HL-60 (cell line): Measurements from ENCODE around the gene REXO4.

Experiments
- DNase-seq, 2 experiments: peaks; one replicate each; pipeline ENCODE4 v3.0.0-alpha.2; 2010 to 2020; ENCODE audit warnings: low read depth in 1 of 2, low spot score in 1 of 2
- H3K27ac ChIP-seq: fragments of 250-450 bp; sonication (Bioruptor Pico); replicated peaks from 2 replicates; pipeline ENCODE4 v1.5.1; 2020; ENCODE audit warnings: mild to moderate bottlenecking, moderate library complexity
- H3K27me3 ChIP-seq: fragments of 250-450 bp; sonication (Bioruptor Pico); 2 replicates; pipeline ENCODE4 v1.5.1; 2021; ENCODE audit warnings: mild to moderate bottlenecking, moderate library complexity; ENCODE audit not compliant: insufficient read depth, poor library complexity, severe bottlenecking
- H3K4me3 ChIP-seq: replicated peaks from 2 replicates; pipeline ENCODE4 v1.5.1; 2011; ENCODE audit warnings: mild to moderate bottlenecking, control low read depth, low read length; ENCODE audit not compliant: insufficient read depth
- GABPA ChIP-seq: IDR thresholded peaks from 2 replicates; pipeline ENCODE4 v1.6.1; 2012; ENCODE audit warnings: low read depth
- POLR2AphosphoS5 ChIP-seq: IDR thresholded peaks from 2 replicates; pipeline ENCODE4 v1.6.1; 2012; ENCODE audit warnings: low read depth
- SPI1 ChIP-seq: IDR thresholded peaks from 2 replicates; pipeline ENCODE4 v1.6.1; 2012; ENCODE audit warnings: low read depth, mild to moderate bottlenecking, borderline replicate concordance
- TF ChIP-seq, protein P1 (sequence below): IDR thresholded peaks from one replicate; pipeline ENCODE4 v1.5.1; 2011; ENCODE audit warnings: low read length, control low read depth, inconsistent platforms; ENCODE audit not compliant: insufficient read depth
- TF ChIP-seq, protein P2 (sequence below): IDR thresholded peaks from 2 replicates; pipeline ENCODE4 v1.6.1; 2012; ENCODE audit warnings: low read depth; ENCODE audit not compliant: insufficient replicate concordance

The REXO4 gene

DNA sequence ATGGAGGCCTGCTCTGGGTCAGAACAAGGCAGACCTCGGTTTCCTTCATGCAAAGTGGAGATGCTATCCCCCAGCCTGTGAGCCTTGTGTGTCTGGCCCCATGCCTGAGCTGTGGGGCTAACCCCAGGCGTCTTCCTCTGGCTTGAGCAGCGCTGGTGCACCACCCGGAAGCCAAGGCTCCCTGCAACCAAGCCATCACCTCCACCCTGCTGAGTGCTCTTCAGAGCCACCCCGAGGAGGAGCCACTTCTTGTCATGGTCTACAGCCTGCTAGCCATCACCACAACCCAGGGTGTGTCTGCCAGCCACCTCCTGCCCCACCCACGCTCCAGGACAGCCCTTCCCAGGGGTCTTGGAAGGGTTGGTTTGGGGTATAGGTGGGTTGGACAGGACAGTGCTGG is 16.2 kb downstream of the REXO4 start:
- DNase-seq = no peak
- H3K27me3 ChIP-seq = no peaks in the 10 kb centered on the region
- no peak overlapping the region for H3K27ac ChIP-seq
- H3K4me3 ChIP-seq = no peak overlapping the region
- TF ChIP-seq SPI1 (no peak), POLR2AphosphoS5 (no peak; the same call in 1 of the 2 replicates), GABPA (no peak)
- TF ChIP-seq, protein P1, sequence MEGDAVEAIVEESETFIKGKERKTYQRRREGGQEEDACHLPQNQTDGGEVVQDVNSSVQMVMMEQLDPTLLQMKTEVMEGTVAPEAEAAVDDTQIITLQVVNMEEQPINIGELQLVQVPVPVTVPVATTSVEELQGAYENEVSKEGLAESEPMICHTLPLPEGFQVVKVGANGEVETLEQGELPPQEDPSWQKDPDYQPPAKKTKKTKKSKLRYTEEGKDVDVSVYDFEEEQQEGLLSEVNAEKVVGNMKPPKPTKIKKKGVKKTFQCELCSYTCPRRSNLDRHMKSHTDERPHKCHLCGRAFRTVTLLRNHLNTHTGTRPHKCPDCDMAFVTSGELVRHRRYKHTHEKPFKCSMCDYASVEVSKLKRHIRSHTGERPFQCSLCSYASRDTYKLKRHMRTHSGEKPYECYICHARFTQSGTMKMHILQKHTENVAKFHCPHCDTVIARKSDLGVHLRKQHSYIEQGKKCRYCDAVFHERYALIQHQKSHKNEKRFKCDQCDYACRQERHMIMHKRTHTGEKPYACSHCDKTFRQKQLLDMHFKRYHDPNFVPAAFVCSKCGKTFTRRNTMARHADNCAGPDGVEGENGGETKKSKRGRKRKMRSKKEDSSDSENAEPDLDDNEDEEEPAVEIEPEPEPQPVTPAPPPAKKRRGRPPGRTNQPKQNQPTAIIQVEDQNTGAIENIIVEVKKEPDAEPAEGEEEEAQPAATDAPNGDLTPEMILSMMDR = no peak
- TF ChIP-seq, protein P2, sequence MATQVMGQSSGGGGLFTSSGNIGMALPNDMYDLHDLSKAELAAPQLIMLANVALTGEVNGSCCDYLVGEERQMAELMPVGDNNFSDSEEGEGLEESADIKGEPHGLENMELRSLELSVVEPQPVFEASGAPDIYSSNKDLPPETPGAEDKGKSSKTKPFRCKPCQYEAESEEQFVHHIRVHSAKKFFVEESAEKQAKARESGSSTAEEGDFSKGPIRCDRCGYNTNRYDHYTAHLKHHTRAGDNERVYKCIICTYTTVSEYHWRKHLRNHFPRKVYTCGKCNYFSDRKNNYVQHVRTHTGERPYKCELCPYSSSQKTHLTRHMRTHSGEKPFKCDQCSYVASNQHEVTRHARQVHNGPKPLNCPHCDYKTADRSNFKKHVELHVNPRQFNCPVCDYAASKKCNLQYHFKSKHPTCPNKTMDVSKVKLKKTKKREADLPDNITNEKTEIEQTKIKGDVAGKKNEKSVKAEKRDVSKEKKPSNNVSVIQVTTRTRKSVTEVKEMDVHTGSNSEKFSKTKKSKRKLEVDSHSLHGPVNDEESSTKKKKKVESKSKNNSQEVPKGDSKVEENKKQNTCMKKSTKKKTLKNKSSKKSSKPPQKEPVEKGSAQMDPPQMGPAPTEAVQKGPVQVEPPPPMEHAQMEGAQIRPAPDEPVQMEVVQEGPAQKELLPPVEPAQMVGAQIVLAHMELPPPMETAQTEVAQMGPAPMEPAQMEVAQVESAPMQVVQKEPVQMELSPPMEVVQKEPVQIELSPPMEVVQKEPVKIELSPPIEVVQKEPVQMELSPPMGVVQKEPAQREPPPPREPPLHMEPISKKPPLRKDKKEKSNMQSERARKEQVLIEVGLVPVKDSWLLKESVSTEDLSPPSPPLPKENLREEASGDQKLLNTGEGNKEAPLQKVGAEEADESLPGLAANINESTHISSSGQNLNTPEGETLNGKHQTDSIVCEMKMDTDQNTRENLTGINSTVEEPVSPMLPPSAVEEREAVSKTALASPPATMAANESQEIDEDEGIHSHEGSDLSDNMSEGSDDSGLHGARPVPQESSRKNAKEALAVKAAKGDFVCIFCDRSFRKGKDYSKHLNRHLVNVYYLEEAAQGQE = no peak

DNA sequence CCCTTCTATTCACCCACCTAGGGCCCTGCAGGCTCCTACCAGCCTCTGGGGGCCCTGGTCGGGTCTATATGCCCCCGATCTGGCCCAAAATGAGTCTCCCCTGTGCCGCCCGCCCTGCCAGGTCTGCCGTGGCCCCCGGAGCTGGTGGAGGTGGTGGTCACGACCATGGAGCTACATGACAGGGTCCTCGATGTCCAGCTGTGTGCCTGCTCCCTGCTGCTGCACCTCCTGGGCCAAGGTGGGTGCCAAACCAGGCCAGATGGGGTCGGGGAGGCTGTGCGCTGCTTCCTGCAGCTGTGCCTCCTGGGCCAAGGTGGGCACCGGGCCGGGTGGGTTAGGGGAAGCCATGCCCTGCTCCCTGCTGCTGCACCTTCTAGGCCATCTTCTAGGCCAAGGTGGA is 17.5 kb downstream of the REXO4 start:
- Histone ChIP-seq H3K27ac (no peak overlapping the region), H3K27me3 (no peaks in the 10 kb centered on the region), H3K4me3 (no peak overlapping the region)
- no peak for DNase-seq
- TF ChIP-seq GABPA = no peak
- TF ChIP-seq, protein P1 = no peak
- TF ChIP-seq POLR2AphosphoS5 = peak; percentile 26; the same call in 1 of the 2 replicates

DNA sequence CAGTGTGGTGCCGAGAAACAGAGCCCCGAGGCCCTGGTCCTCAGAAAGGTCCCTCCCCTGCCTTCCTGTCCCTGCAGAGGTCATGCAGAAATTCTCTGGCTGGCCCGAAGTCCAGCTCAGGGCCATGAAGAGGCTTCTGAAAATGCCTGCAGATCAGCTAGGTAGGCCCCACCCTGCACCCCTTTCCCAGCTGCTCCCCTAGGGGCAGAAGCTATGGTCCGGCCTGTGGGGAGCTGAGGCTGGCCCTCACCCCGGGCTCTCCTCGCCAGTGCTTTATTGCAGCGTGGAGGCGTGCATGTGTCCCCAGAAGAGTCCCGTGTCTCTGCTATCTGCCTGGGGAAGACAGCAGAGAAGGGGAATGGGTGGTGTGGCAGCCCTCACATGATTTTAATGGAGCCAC is 19.9 kb downstream of the REXO4 start:
- no peak for DNase-seq
- Histone ChIP-seq H3K27ac (no peak overlapping the region), H3K27me3 (no peaks in the 10 kb centered on the region), H3K4me3 (no peak overlapping the region)
- no peak for TF ChIP-seq POLR2AphosphoS5
- TF ChIP-seq, protein P2 = no peak

DNA sequence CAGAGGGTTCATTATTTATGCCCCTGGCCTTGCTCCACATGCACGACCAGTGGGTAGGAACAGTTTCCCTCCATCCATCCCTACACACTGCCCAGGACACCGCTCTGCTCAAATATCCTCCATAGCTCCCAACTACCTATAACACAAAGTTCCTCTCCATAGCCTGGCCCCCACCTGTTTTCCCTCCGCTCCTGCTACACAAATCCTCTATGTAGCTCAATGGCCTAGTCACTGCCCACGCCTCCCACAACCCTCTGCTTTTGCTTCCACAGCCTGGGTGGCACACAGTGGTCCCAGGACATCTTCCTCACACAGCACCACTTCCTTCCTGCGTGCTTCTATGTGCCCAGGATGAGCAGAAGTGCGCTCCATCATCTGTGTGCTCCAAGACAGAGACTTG is 20.4 kb downstream of the REXO4 start:
- H3K27ac ChIP-seq = no peak overlapping the region
- no peaks in the 10 kb centered on the region for H3K27me3 ChIP-seq
- TF ChIP-seq POLR2AphosphoS5 (no peak), SPI1 (no peak), GABPA (no peak)
- TF ChIP-seq, protein P2 = no peak
- DNase-seq = no peak
- H3K4me3 ChIP-seq = no peak overlapping the region
